ENCODE measurements around the gene JPT2.
A peak's percentile ranks its signal among the peaks of the same experiment; 100 is the strongest.

- peak in 1 of 2 donors; percentile 28 for TF ChIP-seq POLR2A (IDR thresholded peaks at IDR 0.05)
- no peak for TF ChIP-seq CTCF (IDR thresholded peaks at IDR 0.05)
Measured at GRCh38 chr16:1707193-1707790, 29.2 kb downstream of the JPT2 start.

All from adrenal gland (tissue), 5 donors.